PC-9 (cell line): ENCODE measurements around the gene CCM2. TPM values are rescaled to one million over a fixed set of nuclear protein-coding genes. Genes with fewer than 3 reads are reported as not detected.

Experiments
- BruUV-seq: library from RNA; stranded (reverse); fragments of 400-500 nt; replicated peaks from 2 replicates; lab custom pipeline; 2021; lab: Mats Ljungman, UMichigan
- CTCF ChIA-PET: fragments of 300-600 bp; sonication (Branson Sonifier 250); formaldehyde crosslinking; loops from one replicate; lab custom pipeline; 2022; ENCODE audit warnings: antibody characterized with exemption; lab: Charles Lee
- POLR2A ChIA-PET: fragments of 300-600 bp; sonication (Branson Sonifier 250); formaldehyde crosslinking; loops from one replicate; lab custom pipeline; 2022; ENCODE audit warnings: antibody characterized with exemption; ENCODE audit not compliant: unreplicated experiment; lab: Charles Lee
- DNase-seq, 2 experiments: peaks; one replicate each; pipeline versions ENCODE4 v3.0.0 to v3.0.0-alpha.2; 2015 to 2022; ENCODE audit warnings: mixed read lengths in 1 of 2
- H2AFZ ChIP-seq: fragments of 200-600 bp; sonication (generic); 2 replicates; pipeline ENCODE4 v1.8.1; 2017; ENCODE audit warnings: antibody characterized with exemption
- H3F3A ChIP-seq: fragments of 200-600 bp; sonication (generic); 2 replicates; pipeline ENCODE4 v1.8.1; 2017; ENCODE audit warnings: antibody characterized with exemption, mild to moderate bottlenecking, low read depth; ENCODE audit not compliant: insufficient read depth
- H3K27ac ChIP-seq: fragments of 200-600 bp; sonication (generic); 2 replicates; pipeline ENCODE4 v1.6.1; 2016; ENCODE audit warnings: mixed run types
- H3K27me3 ChIP-seq: fragments of 200-600 bp; sonication (generic); 2 replicates; pipeline ENCODE4 v1.6.1; 2016; ENCODE audit warnings: low read depth, mixed run types; ENCODE audit not compliant: insufficient read depth
- H3K36me3 ChIP-seq: fragments of 200-600 bp; sonication (generic); 2 replicates; pipeline ENCODE4 v1.6.1; 2016; ENCODE audit warnings: low read depth, mixed run types
- H3K4me1 ChIP-seq: fragments of 200-600 bp; sonication (generic); replicated peaks from 2 replicates; pipeline ENCODE4 v1.6.1; 2016; ENCODE audit warnings: mixed run types; ENCODE audit not compliant: insufficient read depth
- H3K4me2 ChIP-seq: fragments of 200-600 bp; sonication (generic); 2 replicates; pipeline ENCODE4 v1.6.1; 2017; ENCODE audit warnings: mixed run types
- H3K4me3 ChIP-seq: fragments of 200-600 bp; sonication (generic); 2 replicates; pipeline ENCODE4 v1.6.1; 2016; ENCODE audit warnings: mixed run types
- H3K79me2 ChIP-seq: fragments of 200-600 bp; sonication (generic); 2 replicates; pipeline ENCODE4 v1.6.1; 2017; ENCODE audit warnings: low read depth, mixed run types
- H3K9me2 ChIP-seq: fragments of 200-600 bp; sonication (generic); 2 replicates; pipeline ENCODE4 v1.8.1; 2017; ENCODE audit warnings: mild to moderate bottlenecking; ENCODE audit not compliant: insufficient read depth
- H3K9me3 ChIP-seq: fragments of 200-600 bp; sonication (generic); 2 replicates; pipeline ENCODE4 v1.8.1; 2016; ENCODE audit warnings: low read depth; ENCODE audit not compliant: insufficient read depth
- H4K20me1 ChIP-seq: fragments of 200-600 bp; sonication (generic); 2 replicates; pipeline ENCODE4 v1.8.1; 2017; ENCODE audit not compliant: insufficient read depth
- CTCF ChIP-seq: fragments of 200-600 bp; sonication (generic); conservative IDR thresholded peaks from 2 replicates; pipeline ENCODE4 v1.6.1; 2017; ENCODE audit warnings: mixed run types, antibody characterized with exemption, mild to moderate bottlenecking, moderate library complexity
- EZH2 ChIP-seq: fragments of 200-600 bp; sonication (generic); IDR thresholded peaks from 2 replicates; pipeline ENCODE4 v1.8.0; 2017; ENCODE audit warnings: antibody characterized with exemption, low read depth
- intact Hi-C: fragments of 100-400 bp; cut with micrococcal nuclease; formaldehyde crosslinking; loops from one replicate; pipeline ENCODE4 v1.10.0; 2022; ENCODE audit not compliant: unreplicated experiment
- total RNA-seq: library from RNA; stranded (reverse); gene quantifications from 2 replicates; pipeline ENCODE4 v1.2.3, GENCODE V29; 2021

Gene CCM2
- total RNA-seq, 1 experiment from 2014 or later, result 54.2 TPM

GRCh38 chr7:45102785-45103712 is 103.0 kb downstream of the CCM2 start:
- BruUV-seq, result no TSS peak
- ChIA-PET POLR2A (no interaction called here), CTCF (no interaction called here)

GRCh38 chr7:45103958-45104843 is 104.2 kb downstream of the CCM2 start:
- Histone ChIP-seq H2AFZ (no peak overlapping the region), H3K79me2 (peaks cover 37% of the 10 kb centered on the region), H3K9me2 (no peaks in the 10 kb centered on the region), H3K4me3 (no peak overlapping the region), H3K36me3 (peaks cover 77% of the 10 kb centered on the region), H3K9me3 (no peaks in the 10 kb centered on the region), H3K4me2 (no peak overlapping the region), H3K27ac (no peak overlapping the region), H3K4me1 (peaks cover 5% of the 10 kb centered on the region), H4K20me1 (peaks cover 86% of the 10 kb centered on the region), H3K27me3 (no peaks in the 10 kb centered on the region), H3F3A (peaks cover 35% of the 10 kb centered on the region)
- no peak for DNase-seq
- ChIA-PET CTCF (no interaction called here), POLR2A (no interaction called here)
- TF ChIP-seq EZH2 (no peak), CTCF (no peak)
- intact Hi-C loops, result no loop called here
- BruUV-seq, result no TSS peak

More at GRCh38 chr7:45102785-45103712, 103.0 kb downstream of the CCM2 start:
- H3K4me1 ChIP-seq, result no peaks in the 10 kb centered on the region; the same call in 1 of the 2 replicates
- no peaks in the 10 kb centered on the region for H3K9me3 ChIP-seq
- no peaks in the 10 kb centered on the region for H3K27me3 ChIP-seq
- no peak overlapping the region for H3K4me2 ChIP-seq
- DNase-seq, result no peak
- intact Hi-C loops, result no loop called here
- H3K27ac ChIP-seq, result no peak overlapping the region
- TF ChIP-seq CTCF (no peak), EZH2 (no peak)
- no peak overlapping the region for H2AFZ ChIP-seq
- peaks cover 25% of the 10 kb centered on the region for H3K79me2 ChIP-seq
- no peaks in the 10 kb centered on the region for H3K9me2 ChIP-seq
- peaks cover 67% of the 10 kb centered on the region for H3K36me3 ChIP-seq
- peaks cover 75% of the 10 kb centered on the region for H4K20me1 ChIP-seq
- peaks cover 40% of the 10 kb centered on the region for H3F3A ChIP-seq
- no peak overlapping the region for H3K4me3 ChIP-seq

- no peak for DNase-seq
- ChIA-PET POLR2A (no interaction called here), CTCF (no interaction called here)
- H3K79me2 ChIP-seq, result peaks cover 45% of the 10 kb centered on the region
- H3F3A ChIP-seq, result peaks cover 28% of the 10 kb centered on the region; the same call in 1 of the 2 replicates
- intact Hi-C loops, result no loop called here
- no peaks in the 10 kb centered on the region for H3K27me3 ChIP-seq
- BruUV-seq, result no TSS peak
- no peak overlapping the region for H3K4me2 ChIP-seq
- no peak overlapping the region for H2AFZ ChIP-seq
- TF ChIP-seq CTCF (no peak), EZH2 (no peak)
- no peaks in the 10 kb centered on the region for H3K9me2 ChIP-seq
- peaks cover 80% of the 10 kb centered on the region for H3K36me3 ChIP-seq
- peaks cover 80% of the 10 kb centered on the region for H4K20me1 ChIP-seq
- H3K9me3 ChIP-seq, result no peaks in the 10 kb centered on the region
- no peak overlapping the region for H3K4me3 ChIP-seq
- no peak overlapping the region for H3K27ac ChIP-seq
- H3K4me1 ChIP-seq, result peaks cover 13% of the 10 kb centered on the region
These were observed 105.0 kb downstream of the CCM2 start for GRCh38 chr7:45104844-45105587.
